Endothelial cell (in vitro differentiated cells): Measurements from ENCODE around the gene E2F6. TPM values are rescaled to one million over a fixed set of nuclear protein-coding genes. Genes with fewer than 3 reads are reported as not detected.

Experiments used
- DNase-seq: peaks from one replicate; pipeline ENCODE4 v3.0.0; 2021; ENCODE audit warnings: low spot score
- H3K27ac Mint-ChIP-seq: one replicate; pipeline ENCODE4 v1.8.0; 2021; ENCODE audit warnings: mixed read lengths, inconsistent platforms; ENCODE audit not compliant: unreplicated experiment
- H3K27me3 Mint-ChIP-seq: one replicate; pipeline ENCODE4 v1.8.0; 2021; ENCODE audit warnings: mild to moderate bottlenecking, moderate library complexity, mixed read lengths, inconsistent platforms; ENCODE audit not compliant: unreplicated experiment
- H3K36me3 Mint-ChIP-seq: one replicate; pipeline ENCODE4 v1.8.0; 2021; ENCODE audit warnings: mild to moderate bottlenecking, low read depth, mixed read lengths, inconsistent platforms; ENCODE audit not compliant: unreplicated experiment
- H3K4me1 Mint-ChIP-seq: one replicate; pipeline ENCODE4 v1.8.0; 2021; ENCODE audit warnings: mild to moderate bottlenecking, mixed read lengths, inconsistent platforms; ENCODE audit not compliant: unreplicated experiment
- H3K4me3 Mint-ChIP-seq: one replicate; pipeline ENCODE4 v1.8.0; 2021; ENCODE audit warnings: mild to moderate bottlenecking, mixed read lengths, inconsistent platforms; ENCODE audit not compliant: unreplicated experiment
- H3K9me3 Mint-ChIP-seq: one replicate; pipeline ENCODE4 v1.8.0; 2021; ENCODE audit warnings: mixed read lengths, inconsistent platforms; ENCODE audit not compliant: unreplicated experiment
- total RNA-seq: library from RNA; stranded (reverse); fragmentation: NEBNext Ultra II Directional; extraction: Animal tissue kit (Norgen Biotek cat#: 25700); gene quantifications from one replicate; pipeline ENCODE4 v1.2.1, GENCODE V29; 2021; ENCODE audit not compliant: unreplicated experiment
- TF ChIP-seq, protein P1 (sequence below): fragments of 200-600 bp; sonication (generic); IDR thresholded peaks from one replicate; pipeline ENCODE4 v1.5.0; 2021; ENCODE audit warnings: antibody characterized with exemption; ENCODE audit not compliant: unreplicated experiment

E2F6 gene
- total RNA-seq, 1 donor from 2014 or later = 20.4 TPM

DNA sequence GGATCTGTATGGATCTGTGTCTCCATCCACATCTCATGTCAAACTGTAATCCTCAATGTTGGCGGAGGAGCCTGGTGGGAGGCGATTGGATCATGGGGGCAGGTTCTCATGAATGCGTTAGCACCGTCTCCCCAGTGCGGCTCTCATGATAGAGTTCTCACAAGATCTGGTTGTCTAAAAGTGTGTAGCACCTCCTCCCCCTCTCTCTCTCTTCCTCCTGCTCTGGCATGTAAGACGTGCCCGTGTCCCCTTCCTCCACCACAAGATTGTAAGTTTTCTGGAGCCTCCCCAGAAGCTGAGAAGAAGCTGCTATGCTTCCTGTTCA, 66.6 kb downstream of the E2F6 start:
- Mint-ChIP-seq H3K4me1 (peaks cover 8% of the 10 kb centered on the region), H3K27ac (peak overlapping the region; percentile 57), H3K9me3 (no peaks in the 10 kb centered on the region), H3K36me3 (peaks cover 3% of the 10 kb centered on the region), H3K4me3 (no peak overlapping the region), H3K27me3 (peaks cover 19% of the 10 kb centered on the region)
- TF ChIP-seq, protein P1, sequence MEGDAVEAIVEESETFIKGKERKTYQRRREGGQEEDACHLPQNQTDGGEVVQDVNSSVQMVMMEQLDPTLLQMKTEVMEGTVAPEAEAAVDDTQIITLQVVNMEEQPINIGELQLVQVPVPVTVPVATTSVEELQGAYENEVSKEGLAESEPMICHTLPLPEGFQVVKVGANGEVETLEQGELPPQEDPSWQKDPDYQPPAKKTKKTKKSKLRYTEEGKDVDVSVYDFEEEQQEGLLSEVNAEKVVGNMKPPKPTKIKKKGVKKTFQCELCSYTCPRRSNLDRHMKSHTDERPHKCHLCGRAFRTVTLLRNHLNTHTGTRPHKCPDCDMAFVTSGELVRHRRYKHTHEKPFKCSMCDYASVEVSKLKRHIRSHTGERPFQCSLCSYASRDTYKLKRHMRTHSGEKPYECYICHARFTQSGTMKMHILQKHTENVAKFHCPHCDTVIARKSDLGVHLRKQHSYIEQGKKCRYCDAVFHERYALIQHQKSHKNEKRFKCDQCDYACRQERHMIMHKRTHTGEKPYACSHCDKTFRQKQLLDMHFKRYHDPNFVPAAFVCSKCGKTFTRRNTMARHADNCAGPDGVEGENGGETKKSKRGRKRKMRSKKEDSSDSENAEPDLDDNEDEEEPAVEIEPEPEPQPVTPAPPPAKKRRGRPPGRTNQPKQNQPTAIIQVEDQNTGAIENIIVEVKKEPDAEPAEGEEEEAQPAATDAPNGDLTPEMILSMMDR = no peak
- DNase-seq = no peak

DNA sequence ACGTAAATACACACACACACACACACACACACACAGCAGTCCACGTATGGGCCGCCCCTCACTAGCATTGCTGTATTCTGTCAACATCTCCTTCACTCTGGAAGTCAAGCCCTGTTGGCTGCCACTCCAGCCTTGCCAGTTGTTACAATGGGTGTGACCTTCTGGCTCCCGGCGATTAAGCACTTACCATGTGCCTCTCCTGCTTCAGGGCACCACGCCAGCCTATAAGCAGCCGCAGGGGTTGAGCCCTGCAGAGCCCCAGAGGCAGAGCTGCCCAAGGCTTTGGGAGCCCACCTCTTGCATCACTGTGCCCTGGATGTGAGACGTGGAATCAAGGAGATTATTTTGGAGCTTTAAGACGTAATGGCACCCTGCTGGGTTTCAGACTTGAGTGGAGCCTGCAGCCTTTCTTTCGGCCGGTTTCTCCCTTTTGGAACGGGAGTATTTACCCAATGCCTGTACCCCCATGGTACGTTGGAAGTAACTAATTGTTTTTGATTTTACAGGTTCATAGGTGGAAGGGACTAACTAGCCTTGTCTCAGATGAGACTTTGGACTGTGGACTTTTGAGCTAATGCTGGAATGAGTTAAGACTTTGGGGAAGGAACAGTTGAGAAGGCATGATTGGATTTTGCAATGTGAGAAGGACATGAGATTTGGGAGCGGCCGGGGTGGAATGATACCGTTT, 67.1 kb downstream of the E2F6 start:
- Mint-ChIP-seq H3K9me3 (no peaks in the 10 kb centered on the region), H3K36me3 (peaks cover 3% of the 10 kb centered on the region), H3K4me1 (peaks cover 5% of the 10 kb centered on the region), H3K4me3 (no peak overlapping the region), H3K27me3 (peaks cover 16% of the 10 kb centered on the region), H3K27ac (peak overlapping the region; percentile 57)
- TF ChIP-seq, protein P1 = no peak
- no peak for DNase-seq

DNA sequence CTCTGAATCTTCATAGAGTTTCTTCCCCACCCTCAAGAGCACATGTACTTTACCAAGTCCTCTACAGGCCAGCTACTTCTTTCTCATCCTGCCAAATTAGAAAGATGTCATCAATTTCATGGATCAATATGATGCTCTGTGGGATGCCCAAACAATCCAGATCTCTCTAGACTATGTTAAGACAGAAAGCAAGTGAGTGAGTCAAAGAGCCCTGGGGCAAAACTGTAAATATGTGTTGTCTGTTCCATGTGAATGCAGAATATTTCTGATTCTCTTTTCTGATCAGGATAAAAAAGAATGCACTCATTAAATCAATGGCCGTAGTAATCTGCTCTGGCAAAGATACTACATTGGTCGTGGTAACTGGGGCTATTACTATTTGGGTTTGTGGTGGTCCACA, 68.4 kb downstream of the E2F6 start:
- no peak overlapping the region for H3K4me3 Mint-ChIP-seq
- peaks cover 3% of the 10 kb centered on the region for H3K4me1 Mint-ChIP-seq
- peaks cover 3% of the 10 kb centered on the region for H3K36me3 Mint-ChIP-seq
- TF ChIP-seq, protein P1 = no peak
- peaks cover 12% of the 10 kb centered on the region for H3K27me3 Mint-ChIP-seq
- H3K27ac Mint-ChIP-seq = no peak overlapping the region
- DNase-seq = no peak
- H3K9me3 Mint-ChIP-seq = no peaks in the 10 kb centered on the region

DNA sequence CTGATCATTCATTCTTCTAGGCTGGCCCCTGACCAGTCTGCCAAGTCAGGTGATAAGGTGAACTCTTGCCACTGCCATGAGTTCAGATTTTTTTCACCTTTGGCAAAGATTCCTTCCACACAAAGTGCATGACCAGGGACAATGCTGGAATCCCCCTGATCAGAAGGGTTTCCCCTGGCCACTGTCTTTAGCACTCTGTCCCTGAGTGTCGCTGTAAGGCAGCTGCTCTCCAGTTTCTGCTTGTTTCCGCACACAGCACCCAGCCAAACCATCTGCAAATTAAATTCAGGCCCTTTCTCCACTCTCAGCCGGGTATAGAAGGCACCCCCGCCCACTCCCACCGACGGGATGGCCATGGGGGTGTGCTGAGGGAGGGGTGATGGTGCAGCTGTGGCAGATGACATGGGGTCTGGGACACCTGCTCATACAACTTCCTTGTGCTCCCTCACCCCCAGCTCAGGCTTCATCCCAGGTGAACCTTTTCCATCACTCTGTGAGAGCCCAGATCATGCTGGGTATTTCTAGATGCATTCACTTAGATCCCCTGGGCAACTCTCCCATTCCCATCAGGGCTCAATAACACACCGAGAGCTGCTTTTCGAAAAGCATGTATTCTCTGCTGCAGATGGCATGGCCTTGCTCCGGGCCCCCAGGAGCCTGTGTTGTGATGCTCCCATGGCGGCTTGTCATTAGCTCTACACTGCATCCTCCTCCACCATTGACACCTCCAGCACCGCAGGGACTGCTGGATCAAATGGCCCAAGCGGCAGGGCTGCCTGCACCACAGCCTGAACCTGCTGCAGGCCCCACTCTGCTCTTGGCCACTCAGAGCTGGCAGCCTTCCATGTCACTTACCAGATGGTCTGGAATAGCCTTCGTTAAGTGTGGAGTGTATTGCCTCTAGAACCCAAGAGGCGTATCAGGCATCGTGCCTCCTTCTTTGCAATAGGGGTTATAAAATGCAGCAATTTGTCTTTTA, 69.2 kb downstream of the E2F6 start:
- H3K9me3 Mint-ChIP-seq = no peaks in the 10 kb centered on the region
- TF ChIP-seq, protein P1 = no peak
- no peak overlapping the region for H3K27ac Mint-ChIP-seq
- H3K27me3 Mint-ChIP-seq = peaks cover 10% of the 10 kb centered on the region
- no peak overlapping the region for H3K4me3 Mint-ChIP-seq
- H3K4me1 Mint-ChIP-seq = peaks cover 5% of the 10 kb centered on the region
- peaks cover 3% of the 10 kb centered on the region for H3K36me3 Mint-ChIP-seq
- no peak for DNase-seq

DNA sequence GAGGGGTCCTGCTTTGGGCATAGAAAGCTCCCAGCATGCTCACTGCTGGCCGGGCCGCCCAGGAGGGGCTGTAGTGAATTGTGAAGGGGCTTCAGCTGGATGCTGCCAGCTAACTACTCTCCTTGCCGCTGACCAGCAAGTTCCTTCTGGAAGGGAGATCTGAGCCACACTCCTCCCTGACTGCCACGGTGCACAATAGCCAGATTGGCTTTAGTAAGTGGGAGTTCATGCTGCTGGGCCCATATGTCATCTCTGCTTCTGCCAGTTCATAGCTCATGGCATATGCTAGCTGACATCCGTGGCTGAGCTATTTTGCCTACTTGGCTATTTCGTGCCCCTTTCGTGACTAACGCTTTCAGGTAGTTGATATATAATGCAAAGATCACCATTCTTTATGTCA, 69.9 kb downstream of the E2F6 start:
- Mint-ChIP-seq H3K9me3 (no peaks in the 10 kb centered on the region), H3K27me3 (peaks cover 10% of the 10 kb centered on the region), H3K36me3 (peaks cover 3% of the 10 kb centered on the region), H3K4me3 (no peak overlapping the region), H3K4me1 (peaks cover 10% of the 10 kb centered on the region), H3K27ac (no peak overlapping the region)
- DNase-seq = no peak
- TF ChIP-seq, protein P1 = no peak
